NT2/D1 (cell line): ENCODE results near the gene SMIM24.

Experiments used
- YY1 ChIP-seq: IDR thresholded peaks from 2 replicates; pipeline ENCODE4 v1.6.1; 2011; ENCODE audit not compliant: insufficient read length, insufficient read depth
- ZNF274 ChIP-seq: IDR thresholded peaks from 2 replicates; pipeline ENCODE4 v1.6.1; 2011; ENCODE audit warnings: mild to moderate bottlenecking, low read depth, low read length

DNA sequence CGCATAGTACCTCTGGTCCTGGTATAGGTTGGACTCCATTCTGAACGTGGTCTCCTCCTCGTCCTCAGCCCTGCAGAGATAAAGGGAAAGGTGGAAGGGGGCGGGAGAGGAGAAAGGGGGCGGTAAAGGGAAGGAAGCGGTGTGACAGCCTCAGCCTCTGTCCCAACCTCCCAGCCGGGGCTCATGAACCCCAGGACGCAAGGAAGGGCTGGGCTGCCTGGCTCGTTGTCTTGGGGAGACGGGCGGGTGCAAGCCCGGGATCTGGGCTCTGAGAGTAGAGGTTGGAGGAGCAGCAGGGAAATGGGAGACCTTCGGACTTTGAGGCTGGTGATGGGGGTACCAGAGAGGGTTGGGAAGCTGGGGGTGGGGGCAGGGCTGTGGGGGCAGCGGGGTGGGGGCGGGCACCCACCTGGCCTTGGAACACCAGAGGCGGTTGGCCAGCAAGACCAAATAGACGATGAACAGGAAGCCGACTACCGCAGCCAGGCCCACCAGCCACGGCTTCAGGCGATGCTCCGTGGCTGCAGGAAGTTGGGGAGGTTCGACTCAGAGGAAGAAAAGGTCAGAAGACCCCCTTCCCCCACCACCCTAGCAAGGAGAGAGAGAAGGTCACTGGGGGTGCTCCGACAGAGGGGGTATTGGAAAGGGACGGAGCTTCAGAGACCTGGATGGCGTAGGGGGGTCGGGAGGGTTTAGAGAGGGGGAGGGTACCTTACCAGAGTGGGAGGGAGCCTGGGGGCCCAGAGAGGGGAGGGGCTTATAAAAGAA, 1.7 kb downstream of the SMIM24 start:
- TF ChIP-seq YY1 (no peak), ZNF274 (no peak)
